Measurements from ENCODE around the gene TSTD2. TPM values are rescaled to one million over a fixed set of nuclear protein-coding genes. Genes with fewer than 3 reads are reported as not detected.

Gene TSTD2
- total RNA-seq, 1 donor from 2014 or later: 19.6 TPM

- no peak for TF ChIP-seq CTCF (IDR thresholded peaks at IDR 0.05; ENCODE audit: insufficient read depth, low read length, poor library complexity, severe bottlenecking)
- Histone ChIP-seq H3K27me3 (ENCODE audit: control insufficient read depth, insufficient read depth, low read length) (peaks cover 13% of the 10 kb centered on the region), H3K4me3 (ENCODE audit: low read depth, low read length) (no peak overlapping the region), H3K36me3 (ENCODE audit: control insufficient read depth, insufficient read depth, low read length) (no peaks in the 10 kb centered on the region)
- no peak for DNase-seq (ENCODE audit: low read depth)
Observed at GRCh38 chr9:97557606-97558095, 75.5 kb downstream of the TSTD2 start.

DNA sequence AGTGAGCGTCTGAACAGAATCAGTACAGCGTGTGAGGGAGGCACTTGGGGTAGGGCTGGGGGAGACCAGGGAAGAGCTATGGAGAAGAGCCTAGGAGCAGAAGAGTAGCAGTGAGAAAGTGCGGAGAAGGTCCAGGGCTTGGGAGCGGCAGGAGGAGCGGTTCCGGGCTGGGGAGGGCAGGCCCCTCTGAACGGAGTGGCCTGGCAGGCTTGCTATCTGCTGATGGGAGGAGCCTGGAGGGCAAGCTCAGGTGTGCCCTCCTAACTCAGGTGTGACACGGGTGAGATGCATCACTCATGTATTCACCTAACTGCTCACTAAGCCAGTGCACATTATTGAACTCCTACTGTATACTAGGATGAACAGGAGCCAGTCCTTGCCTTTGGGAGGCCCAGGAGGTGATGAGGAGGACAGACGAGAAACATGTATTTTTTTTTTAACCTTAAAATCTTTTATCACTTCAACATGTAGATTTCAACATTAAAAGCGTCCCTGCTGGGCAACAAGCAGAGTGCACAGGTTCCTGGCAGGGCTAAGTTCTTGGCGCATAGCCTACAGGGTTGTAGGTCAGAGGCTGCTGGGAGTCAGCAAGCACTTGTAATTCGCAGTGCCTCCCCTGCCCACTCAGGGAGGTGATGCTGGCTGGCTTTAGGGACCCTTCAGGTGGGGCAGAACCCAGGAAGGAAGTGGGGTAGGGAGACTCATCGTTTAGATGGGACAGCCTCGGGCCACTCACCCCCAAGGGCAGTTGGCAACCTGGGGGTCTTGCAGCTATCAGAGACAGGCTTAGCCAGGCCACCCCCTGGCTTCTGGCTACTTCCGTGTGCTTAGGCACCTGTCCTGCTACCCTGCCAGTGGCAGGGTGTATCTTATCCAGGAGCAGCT lies 76.2 kb downstream of the TSTD2 start:
- Histone ChIP-seq H3K36me3 (ENCODE audit: control insufficient read depth, insufficient read depth, low read length) (no peaks in the 10 kb centered on the region), H3K4me3 (ENCODE audit: low read depth, low read length) (no peak overlapping the region), H3K27me3 (ENCODE audit: control insufficient read depth, insufficient read depth, low read length) (peaks cover 10% of the 10 kb centered on the region)
- no peak for DNase-seq (ENCODE audit: low read depth)
- TF ChIP-seq CTCF (IDR thresholded peaks at IDR 0.05; ENCODE audit: insufficient read depth, low read length, poor library complexity, severe bottlenecking): no peak

- Histone ChIP-seq H3K36me3 (ENCODE audit: control insufficient read depth, insufficient read depth, low read length) (no peaks in the 10 kb centered on the region), H3K27me3 (ENCODE audit: control insufficient read depth, insufficient read depth, low read length) (peaks cover 10% of the 10 kb centered on the region), H3K4me3 (ENCODE audit: low read depth, low read length) (no peak overlapping the region)
- no peak for TF ChIP-seq CTCF (IDR thresholded peaks at IDR 0.05; ENCODE audit: insufficient read depth, low read length, poor library complexity, severe bottlenecking)
- DNase-seq (ENCODE audit: low read depth): no peak
Observed at GRCh38 chr9:97556036-97556720, 77.0 kb downstream of the TSTD2 start.

GRCh38 chr9:97555164-97555563 lies 78.0 kb downstream of the TSTD2 start:
- TF ChIP-seq CTCF (IDR thresholded peaks at IDR 0.05; ENCODE audit: insufficient read depth, low read length, poor library complexity, severe bottlenecking): no peak
- Histone ChIP-seq H3K27me3 (ENCODE audit: control insufficient read depth, insufficient read depth, low read length) (peaks cover 10% of the 10 kb centered on the region), H3K4me3 (ENCODE audit: low read depth, low read length) (no peak overlapping the region), H3K36me3 (ENCODE audit: control insufficient read depth, insufficient read depth, low read length) (no peaks in the 10 kb centered on the region)
- no peak for DNase-seq (ENCODE audit: low read depth)

GRCh38 chr9:97554566-97555075 lies 78.5 kb downstream of the TSTD2 start:
- Histone ChIP-seq H3K36me3 (ENCODE audit: control insufficient read depth, insufficient read depth, low read length) (no peaks in the 10 kb centered on the region), H3K4me3 (ENCODE audit: low read depth, low read length) (no peak overlapping the region)
- TF ChIP-seq CTCF (IDR thresholded peaks at IDR 0.05; ENCODE audit: insufficient read depth, low read length, poor library complexity, severe bottlenecking): no peak

More at GRCh38 chr9:97554566-97555075, 78.5 kb downstream of the TSTD2 start:
- no peak for DNase-seq (ENCODE audit: low read depth)
- H3K27me3 ChIP-seq (ENCODE audit: control insufficient read depth, insufficient read depth, low read length): peaks cover 10% of the 10 kb centered on the region
